Gastrocnemius medialis (tissue), 4 donors: ENCODE measurements around the gene PPP1CC.

Experiments used
- CTCF ChIP-seq, 5 experiments: fragments of 450-650 bp in 3 of 5; fragments of 200-600 bp in 2 of 5; sonication (generic) in 2 of 5; IDR thresholded peaks in 4 of 5; conservative IDR thresholded peaks in 1 of 5; 1 replicate in 4 of 5; 2 replicates in 1 of 5; pipeline ENCODE4 v1.5.1; 2016 to 2019; ENCODE audit warnings: antibody characterized with exemption in 5 of 5, mild to moderate bottlenecking in 3 of 5, moderate library complexity in 3 of 5
- POLR2A ChIP-seq, 2 donors: fragments of 450-650 bp; IDR thresholded peaks; one replicate each; pipeline ENCODE4 v1.6.1; 2017; ENCODE audit warnings: antibody characterized with exemption in 2 of 2, mild to moderate bottlenecking in 2 of 2, moderate library complexity in 2 of 2

GRCh38 chr12:110677206-110677911 is 65.3 kb downstream of the PPP1CC start:
- TF ChIP-seq CTCF (IDR thresholded peaks at IDR 0.05 in 4 of 5, conservative IDR thresholded peaks at IDR 0.05 in 1 of 5): no peak
- no peak for TF ChIP-seq POLR2A (IDR thresholded peaks at IDR 0.05)
